Renal cortical epithelial cell (primary cell): ENCODE measurements around the gene ABO. TPM values are rescaled to one million over a fixed set of nuclear protein-coding genes. Genes with fewer than 3 reads are reported as not detected.
"Not testable (repeated sequence)": the region's sequence is repeated elsewhere in the genome, so short reads cannot be mapped to it uniquely, and the experiment has no call there.

Experiments
- DNase-seq: peaks from one replicate; pipeline ENCODE4 v3.0.0-alpha.2; 2011; ENCODE audit warnings: low read depth
- total RNA-seq: library from RNA; depleted of rRNA; stranded (reverse); fragments of >200 nt; gene quantifications from 2 replicates; pipeline ENCODE4 v1.2.3, GENCODE V29; 2014

The ABO gene
- total RNA-seq, 1 donor from 2014 or later, result 4.5 TPM

- DNase-seq, result no peak
Observed at GRCh38 chr9:133263557-133263956, 11.4 kb downstream of the ABO start.

- no peak for DNase-seq
Observed at GRCh38 chr9:133262226-133262625, 12.8 kb downstream of the ABO start.

GRCh38 chr9:133261753-133262120 is 13.3 kb downstream of the ABO start:
- no peak for DNase-seq

GRCh38 chr9:133261103-133261752 is 13.8 kb downstream of the ABO start:
- no peak for DNase-seq

- DNase-seq, result no peak
Observed at GRCh38 chr9:133260334-133261102, 14.5 kb downstream of the ABO start.

- peak; percentile 81 for DNase-seq
Observed at GRCh38 chr9:133258061-133259015, 16.7 kb downstream of the ABO start.

- DNase-seq, result no peak
Observed at GRCh38 chr9:133257465-133257956, 17.5 kb downstream of the ABO start.

- DNase-seq, result no peak
Observed at GRCh38 chr9:133256686-133257091, 18.3 kb downstream of the ABO start.

GRCh38 chr9:133256136-133256461 is 18.9 kb downstream of the ABO start:
- DNase-seq, result no peak

- DNase-seq, result no peak
Observed at GRCh38 chr9:133255371-133256135, 19.4 kb downstream of the ABO start.

GRCh38 chr9:133254471-133254870 is 20.5 kb downstream of the ABO start:
- DNase-seq, result no peak

GRCh38 chr9:133253268-133253667 is 21.7 kb downstream of the ABO start:
- no peak for DNase-seq

GRCh38 chr9:133252301-133253020 is 22.5 kb downstream of the ABO start:
- no peak for DNase-seq

GRCh38 chr9:133251773-133252172 is 23.2 kb downstream of the ABO start:
- DNase-seq, result no peak

GRCh38 chr9:133251221-133251620 is 23.8 kb downstream of the ABO start:
- not testable (repeated sequence) for DNase-seq

GRCh38 chr9:133250741-133251170 is 24.2 kb downstream of the ABO start:
- DNase-seq, result no peak

- no peak for DNase-seq
Observed at GRCh38 chr9:133249337-133249736, 25.7 kb downstream of the ABO start.

- DNase-seq, result no peak
Observed at GRCh38 chr9:133248726-133249295, 26.2 kb downstream of the ABO start.

- DNase-seq, result no peak
Observed at GRCh38 chr9:133247632-133248031, 27.4 kb downstream of the ABO start.

- no peak for DNase-seq
Observed at GRCh38 chr9:133246991-133247390, 28.0 kb downstream of the ABO start.
